Smooth muscle cell (in vitro differentiated cells): Measurements from ENCODE around the gene SRMS. TPM values are rescaled to one million over a fixed set of nuclear protein-coding genes. Genes with fewer than 3 reads are reported as not detected.

ENCODE experiments used
- DNase-seq: peaks from one replicate; lab custom pipeline; 2025; ENCODE audit not compliant: unreplicated experiment; lab: John Stamatoyannopoulos, UW
- H2AFZ ChIP-seq: fragments of 200-600 bp; sonication (generic); 2 replicates; pipeline ENCODE4 v1.6.0; 2016; ENCODE audit warnings: antibody characterized with exemption, low read depth, mild to moderate bottlenecking
- H3F3A ChIP-seq: fragments of 200-600 bp; sonication (generic); 2 replicates; pipeline ENCODE4 v1.6.0; 2017; ENCODE audit warnings: antibody characterized with exemption, low read depth
- H3K27ac ChIP-seq: fragments of 200-600 bp; sonication (generic); 2 replicates; pipeline ENCODE4 v1.5.1; 2016; ENCODE audit warnings: low read depth, mild to moderate bottlenecking
- H3K27me3 ChIP-seq: fragments of 200-600 bp; sonication (generic); 2 replicates; pipeline ENCODE4 v1.6.1; 2016; ENCODE audit warnings: low read depth, mild to moderate bottlenecking
- H3K36me3 ChIP-seq: fragments of 200-600 bp; sonication (generic); 2 replicates; pipeline ENCODE4 v1.5.1; 2016; ENCODE audit warnings: low read depth
- H3K4me1 ChIP-seq: fragments of 200-600 bp; sonication (generic); 2 replicates; pipeline ENCODE4 v1.5.1; 2016; ENCODE audit warnings: low read depth
- H3K4me2 ChIP-seq: fragments of 200-600 bp; sonication (generic); 2 replicates; pipeline ENCODE4 v1.6.0; 2016; ENCODE audit warnings: mild to moderate bottlenecking
- H3K4me3 ChIP-seq: fragments of 200-600 bp; sonication (generic); 2 replicates; pipeline ENCODE4 v1.5.1; 2016; ENCODE audit warnings: mild to moderate bottlenecking
- H3K79me2 ChIP-seq: fragments of 200-600 bp; sonication (generic); 2 replicates; pipeline ENCODE4 v1.6.0; 2016; ENCODE audit warnings: low read depth, mild to moderate bottlenecking
- H3K9ac ChIP-seq: fragments of 200-600 bp; sonication (generic); 2 replicates; pipeline ENCODE4 v1.6.0; 2016; ENCODE audit warnings: low read depth
- H3K9me3 ChIP-seq: fragments of 200-600 bp; sonication (generic); replicated peaks from 2 replicates; pipeline ENCODE4 v1.5.1; 2016; ENCODE audit warnings: low read depth
- H4K20me1 ChIP-seq: fragments of 200-600 bp; sonication (generic); 2 replicates; pipeline ENCODE4 v1.6.0; 2016; ENCODE audit warnings: low read depth
- WGBS: methylation state at CpG from one replicate; pipeline ENCODE4 v1.1.7; 2016; ENCODE audit warnings: low lambda C conversion rate; 5-methylcytosine and 5-hydroxymethylcytosine counted together
- polyA plus RNA-seq: library from polyadenylated mRNA; unstranded; fragments of >200 nt; fragmentation: Nextera tagmentation; extraction: Ambion mirVana; gene quantifications from 2 replicates; pipeline ENCODE4 v1.2.1, GENCODE V29; 2016
- total RNA-seq: library from RNA; depleted of rRNA; stranded (reverse); fragments of >200 nt; gene quantifications from 2 replicates; pipeline ENCODE4 v1.2.3, GENCODE V29; 2014
- TF ChIP-seq, protein P1 (sequence below): fragments of 200-600 bp; sonication (generic); IDR thresholded peaks from 2 replicates; pipeline ENCODE4 v1.5.1; 2017; ENCODE audit warnings: borderline replicate concordance, mild to moderate bottlenecking, antibody characterized with exemption; ENCODE audit not compliant: insufficient read depth, poor library complexity, severe bottlenecking

SRMS gene
- total and polyA plus RNA-seq, 2 experiments from 2014 or later: not detected

DNA sequence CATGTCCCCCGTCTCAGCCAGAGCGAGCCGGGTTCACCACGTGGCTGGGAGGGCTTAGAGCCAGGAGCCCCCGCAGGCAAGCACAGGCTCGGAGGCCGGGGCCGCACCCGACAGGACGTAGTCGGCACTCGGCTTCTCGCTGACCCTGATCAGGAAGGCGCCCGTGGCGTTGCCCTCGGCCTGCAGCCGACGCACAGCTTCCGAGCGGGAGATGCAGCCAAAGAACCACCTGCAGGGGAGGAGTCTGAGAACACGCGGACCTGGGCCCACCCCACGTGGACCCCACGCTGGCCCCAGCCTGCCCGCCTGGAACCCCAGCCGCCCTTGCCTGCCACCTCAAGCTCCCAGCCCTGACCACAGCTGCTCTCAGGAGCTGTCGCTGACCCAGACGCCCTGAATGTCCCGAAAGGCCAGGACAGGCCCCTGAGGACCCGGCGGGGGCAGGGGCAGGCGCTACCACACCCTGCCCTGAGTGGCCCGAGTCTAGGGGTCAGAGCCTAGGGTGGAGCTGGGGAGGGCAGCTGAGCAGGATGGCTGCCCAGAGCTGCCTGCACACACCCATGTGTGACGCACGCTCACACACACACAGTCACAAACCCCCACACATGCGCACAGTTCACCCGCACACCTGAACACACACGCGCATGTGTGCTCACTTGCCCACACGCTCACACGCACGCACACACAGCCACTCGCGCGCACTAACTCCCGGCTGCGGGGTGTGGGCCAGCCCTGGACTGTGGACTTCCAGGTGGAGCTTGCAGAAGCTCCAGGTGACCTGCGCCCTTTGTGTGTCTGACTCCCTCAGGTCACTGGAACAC is 12.5 kb downstream of the SRMS start:
- H3K4me1 ChIP-seq: peaks cover 3% of the 10 kb centered on the region
- TF ChIP-seq, protein P1, sequence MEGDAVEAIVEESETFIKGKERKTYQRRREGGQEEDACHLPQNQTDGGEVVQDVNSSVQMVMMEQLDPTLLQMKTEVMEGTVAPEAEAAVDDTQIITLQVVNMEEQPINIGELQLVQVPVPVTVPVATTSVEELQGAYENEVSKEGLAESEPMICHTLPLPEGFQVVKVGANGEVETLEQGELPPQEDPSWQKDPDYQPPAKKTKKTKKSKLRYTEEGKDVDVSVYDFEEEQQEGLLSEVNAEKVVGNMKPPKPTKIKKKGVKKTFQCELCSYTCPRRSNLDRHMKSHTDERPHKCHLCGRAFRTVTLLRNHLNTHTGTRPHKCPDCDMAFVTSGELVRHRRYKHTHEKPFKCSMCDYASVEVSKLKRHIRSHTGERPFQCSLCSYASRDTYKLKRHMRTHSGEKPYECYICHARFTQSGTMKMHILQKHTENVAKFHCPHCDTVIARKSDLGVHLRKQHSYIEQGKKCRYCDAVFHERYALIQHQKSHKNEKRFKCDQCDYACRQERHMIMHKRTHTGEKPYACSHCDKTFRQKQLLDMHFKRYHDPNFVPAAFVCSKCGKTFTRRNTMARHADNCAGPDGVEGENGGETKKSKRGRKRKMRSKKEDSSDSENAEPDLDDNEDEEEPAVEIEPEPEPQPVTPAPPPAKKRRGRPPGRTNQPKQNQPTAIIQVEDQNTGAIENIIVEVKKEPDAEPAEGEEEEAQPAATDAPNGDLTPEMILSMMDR: no peak
- H3K4me3 ChIP-seq: no peak overlapping the region
- H3F3A ChIP-seq: no peaks in the 10 kb centered on the region
- no peak overlapping the region for H3K4me2 ChIP-seq
- 91% methylated on average over 31 of the region's 49 CpGs for WGBS
- no peaks in the 10 kb centered on the region for H3K79me2 ChIP-seq
- no peak overlapping the region for H3K27ac ChIP-seq
- no peaks in the 10 kb centered on the region for H3K27me3 ChIP-seq
- no peak for DNase-seq
- H3K9me3 ChIP-seq: no peaks in the 10 kb centered on the region
- H3K36me3 ChIP-seq: no peaks in the 10 kb centered on the region
- no peak overlapping the region for H2AFZ ChIP-seq
- no peak overlapping the region for H3K9ac ChIP-seq
- no peaks in the 10 kb centered on the region for H4K20me1 ChIP-seq

DNA sequence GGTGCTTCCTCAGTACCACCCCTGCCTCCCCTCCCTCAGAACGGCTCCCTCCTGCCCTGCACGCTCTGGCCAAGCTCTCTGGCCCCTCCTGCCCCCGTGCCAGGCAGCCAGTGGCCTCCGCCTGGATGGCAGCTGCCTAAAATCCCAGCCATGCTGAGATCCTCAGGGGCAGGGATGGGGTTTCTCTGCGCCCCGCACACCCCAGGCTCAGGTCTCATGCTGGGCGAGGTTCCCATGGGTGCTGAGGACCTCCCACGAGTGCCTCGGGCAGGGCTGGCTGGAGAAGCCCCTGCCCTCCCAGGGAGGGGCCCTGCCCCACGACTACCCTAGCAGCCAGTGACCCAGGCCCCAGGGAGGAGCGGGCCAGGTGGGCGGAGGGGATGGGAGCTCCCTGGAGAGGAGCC is 13.1 kb downstream of the SRMS start:
- H3K4me2 ChIP-seq: no peak overlapping the region
- H3K9me3 ChIP-seq: no peaks in the 10 kb centered on the region
- 92% methylated on average over 12 of the region's 12 CpGs for WGBS
- no peaks in the 10 kb centered on the region for H3K27me3 ChIP-seq
- H2AFZ ChIP-seq: no peak overlapping the region
- H3K9ac ChIP-seq: no peak overlapping the region
- no peaks in the 10 kb centered on the region for H3K79me2 ChIP-seq
- DNase-seq: no peak
- no peak overlapping the region for H3K27ac ChIP-seq
- peaks cover 3% of the 10 kb centered on the region for H3K4me1 ChIP-seq
- TF ChIP-seq, protein P1: no peak
- H3K36me3 ChIP-seq: no peaks in the 10 kb centered on the region
- no peaks in the 10 kb centered on the region for H4K20me1 ChIP-seq
- H3F3A ChIP-seq: no peaks in the 10 kb centered on the region
- no peak overlapping the region for H3K4me3 ChIP-seq

DNA sequence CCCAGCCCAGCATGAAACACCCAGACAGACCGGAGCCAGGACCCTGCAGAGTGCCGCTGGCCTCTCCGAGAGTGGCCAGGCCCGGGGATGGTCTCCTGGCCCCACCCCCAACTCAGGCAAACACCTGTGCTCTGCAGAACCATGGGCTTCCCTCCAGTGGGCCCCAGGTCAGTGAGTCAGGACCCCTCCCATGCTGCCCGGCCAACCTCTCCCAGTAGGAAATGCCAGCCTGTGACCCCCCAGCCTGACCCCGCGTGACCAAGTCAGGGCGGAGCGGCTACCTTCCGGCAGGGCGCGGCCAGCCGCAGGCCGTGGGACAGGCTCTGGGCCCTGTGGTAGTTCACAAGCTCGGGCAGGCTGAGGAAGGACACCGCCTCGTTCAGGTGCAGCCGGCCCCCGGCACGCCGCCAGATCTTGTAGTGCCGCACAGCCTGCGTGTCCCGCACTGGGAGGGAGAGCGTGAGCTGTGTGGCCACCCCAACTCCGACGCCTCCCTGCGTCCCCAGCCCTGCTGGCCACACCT is 13.6 kb downstream of the SRMS start:
- Histone ChIP-seq H3K79me2 (no peaks in the 10 kb centered on the region), H3K4me1 (peaks cover 3% of the 10 kb centered on the region), H3K27me3 (no peaks in the 10 kb centered on the region), H3F3A (no peaks in the 10 kb centered on the region), H3K9me3 (no peaks in the 10 kb centered on the region), H4K20me1 (no peaks in the 10 kb centered on the region), H3K27ac (no peak overlapping the region), H3K4me3 (no peak overlapping the region), H3K36me3 (no peaks in the 10 kb centered on the region), H3K4me2 (no peak overlapping the region), H2AFZ (no peak overlapping the region), H3K9ac (no peak overlapping the region)
- DNase-seq: no peak
- 87% methylated on average over 28 of the region's 28 CpGs for WGBS
- TF ChIP-seq, protein P1: no peak
